IMR-90 (cell line): ENCODE measurements around the gene GIT1. TPM values are rescaled to one million over a fixed set of nuclear protein-coding genes. Genes with fewer than 3 reads are reported as not detected.
A peak's percentile ranks its signal among the peaks of the same experiment; 100 is the strongest.

Experiments
- ATAC-seq: fragments of 200-7000 bp; cut with Tn5 transposase; 2 replicates; pipeline ENCODE4 v1.9.1; 2020; ENCODE audit warnings: low read depth, mild to moderate bottlenecking, moderate library complexity
- BruUV-seq: library from RNA; stranded (reverse); fragments of 400-500 nt; replicated peaks from 2 replicates; lab custom pipeline; 2021; lab: Mats Ljungman, UMichigan
- CTCF ChIA-PET: fragments of 300-600 bp; formaldehyde crosslinking; extraction: SDS; loops from one replicate; lab custom pipeline; 2021; ENCODE audit warnings: antibody characterized with exemption; lab: Yijun Ruan, JAX
- POLR2A ChIA-PET: fragments of 300-600 bp; sonication (Branson Sonifier 250); formaldehyde crosslinking; loops from one replicate; lab custom pipeline; 2022; ENCODE audit warnings: antibody characterized with exemption; ENCODE audit not compliant: unreplicated experiment; lab: Charles Lee
- DNase-seq: peaks from one replicate; pipeline ENCODE4 v3.0.0; 2013
- H2AFZ ChIP-seq: replicated peaks from 2 replicates; pipeline ENCODE3; 2013; ENCODE audit warnings: low read length, mild to moderate bottlenecking; ENCODE audit not compliant: poor library complexity
- H2AK5ac ChIP-seq: 2 replicates; pipeline ENCODE4 v1.6.1; 2013; ENCODE audit warnings: low read depth, low read length, inconsistent platforms
- H2AK9ac ChIP-seq: replicated peaks from 2 replicates; pipeline ENCODE3; 2013; ENCODE audit warnings: mild to moderate bottlenecking, low read depth, low read length, moderate library complexity; ENCODE audit not compliant: poor library complexity
- H2BK120ac ChIP-seq: 2 replicates; pipeline ENCODE4 v1.6.1; 2013; ENCODE audit warnings: low read depth, low read length, inconsistent platforms
- H2BK15ac ChIP-seq: 3 replicates; pipeline ENCODE4 v1.6.1; 2013; ENCODE audit warnings: low read depth, low read length, inconsistent platforms
- H2BK20ac ChIP-seq: 2 replicates; pipeline ENCODE4 v1.6.1; 2013; ENCODE audit warnings: low read depth, mild to moderate bottlenecking, inconsistent platforms, low read length, moderate library complexity
- H2BK5ac ChIP-seq: 2 replicates; pipeline ENCODE4 v1.6.1; 2013; ENCODE audit warnings: mild to moderate bottlenecking, low read depth, low read length, inconsistent platforms; ENCODE audit not compliant: poor library complexity, severe bottlenecking
- H3K14ac ChIP-seq: replicated peaks from 2 replicates; pipeline ENCODE4 v1.6.1; 2013; ENCODE audit warnings: low read depth, low read length, inconsistent platforms
- H3K18ac ChIP-seq: 2 replicates; pipeline ENCODE4 v1.6.1; 2013; ENCODE audit warnings: low read depth, low read length, control low read depth
- H3K23ac ChIP-seq: 2 replicates; pipeline ENCODE4 v1.6.1; 2013; ENCODE audit warnings: low read depth, low read length, inconsistent platforms
- H3K27ac ChIP-seq: 2 replicates; pipeline ENCODE4 v1.5.1; 2013; ENCODE audit warnings: mild to moderate bottlenecking, control low read depth, low read length; ENCODE audit not compliant: insufficient read depth
- H3K27me3 ChIP-seq: 2 replicates; pipeline ENCODE4 v1.6.1; 2013; ENCODE audit warnings: low read length; ENCODE audit not compliant: control insufficient read depth, insufficient read depth
- H3K36me3 ChIP-seq: 2 replicates; pipeline ENCODE4 v1.6.1; 2013; ENCODE audit warnings: low read length, mixed read lengths; ENCODE audit not compliant: control insufficient read depth, insufficient read depth
- H3K4ac ChIP-seq: 2 replicates; pipeline ENCODE4 v1.6.1; 2013; ENCODE audit warnings: low read depth, low read length, inconsistent platforms
- H3K4me1 ChIP-seq: 2 replicates; pipeline ENCODE4 v1.6.1; 2013; ENCODE audit warnings: low read length, mixed read lengths; ENCODE audit not compliant: control insufficient read depth, insufficient read depth
- H3K4me2 ChIP-seq: 2 replicates; pipeline ENCODE4 v1.6.1; 2013; ENCODE audit warnings: low read depth, mild to moderate bottlenecking, control low read depth, low read length, moderate library complexity
- H3K4me3 ChIP-seq: 2 replicates; pipeline ENCODE4 v1.5.1; 2013; ENCODE audit warnings: low read depth, mild to moderate bottlenecking, control low read depth, low read length, moderate library complexity; ENCODE audit not compliant: insufficient read depth
- H3K56ac ChIP-seq: 2 replicates; pipeline ENCODE4 v1.6.1; 2013; ENCODE audit warnings: low read length, inconsistent platforms; ENCODE audit not compliant: insufficient read depth; ENCODE audit errors: extremely low read depth
- H3K79me1 ChIP-seq, 2 experiments: 2 replicates each; pipeline ENCODE4 v1.6.1; 2013; ENCODE audit warnings: low read length in 2 of 2, inconsistent platforms in 1 of 2, low read depth in 1 of 2
- H3K9ac ChIP-seq: 2 replicates; pipeline ENCODE4 v1.6.1; 2013; ENCODE audit warnings: low read depth, low read length, control low read depth
- H3K9me1 ChIP-seq: 2 replicates; pipeline ENCODE4 v1.6.1; 2013; ENCODE audit warnings: low read length, inconsistent platforms; ENCODE audit not compliant: insufficient read depth
- H3K9me3 ChIP-seq: 2 replicates; pipeline ENCODE4 v1.6.1; 2013; ENCODE audit warnings: low read length; ENCODE audit not compliant: control insufficient read depth, insufficient read depth
- H4K20me1 ChIP-seq: 2 replicates; pipeline ENCODE4 v1.6.1; 2013; ENCODE audit warnings: low read length, inconsistent platforms; ENCODE audit not compliant: insufficient read depth
- H4K5ac ChIP-seq: 2 replicates; pipeline ENCODE4 v1.6.1; 2013; ENCODE audit warnings: mild to moderate bottlenecking, low read depth, low read length, control low read depth
- H4K8ac ChIP-seq, 2 experiments: 2 replicates each; pipeline ENCODE4 v1.6.1; 2013; ENCODE audit warnings: low read depth in 2 of 2, low read length in 2 of 2, control low read depth in 1 of 2, inconsistent platforms in 1 of 2
- H4K91ac ChIP-seq: 2 replicates; pipeline ENCODE4 v1.6.1; 2013; ENCODE audit warnings: low read depth, low read length, inconsistent platforms; ENCODE audit not compliant: insufficient read depth
- CEBPB ChIP-seq: IDR thresholded peaks from 2 replicates; pipeline ENCODE4 v1.6.1; 2012; ENCODE audit warnings: low read depth, low read length, improper control_type of control experiment
- FOS ChIP-seq: fragments of 150-350 bp; IDR thresholded peaks from 2 replicates; pipeline ENCODE4 v1.6.1; 2016; ENCODE audit warnings: low read depth, low read length
- MAFK ChIP-seq: IDR thresholded peaks from 2 replicates; pipeline ENCODE4 v1.6.1; 2012; ENCODE audit warnings: low read depth, low read length, improper control_type of control experiment
- MAZ ChIP-seq: IDR thresholded peaks from 2 replicates; pipeline ENCODE4 v1.6.1; 2012; ENCODE audit warnings: low read depth, mild to moderate bottlenecking, low read length, improper control_type of control experiment, moderate library complexity, borderline replicate concordance
- MXI1 ChIP-seq: IDR thresholded peaks from 2 replicates; pipeline ENCODE4 v1.6.1; 2012; ENCODE audit warnings: low read depth, mild to moderate bottlenecking, low read length, moderate library complexity, borderline replicate concordance
- NFE2L2 ChIP-seq: fragments of 150-350 bp; IDR thresholded peaks from 2 replicates; pipeline ENCODE4 v1.6.1; 2016; ENCODE audit warnings: low read depth, mild to moderate bottlenecking, low read length
- POLR2A ChIP-seq: IDR thresholded peaks from 2 replicates; pipeline ENCODE4 v1.6.1; 2012; ENCODE audit warnings: mild to moderate bottlenecking, low read depth, low read length
- RAD21 ChIP-seq: IDR thresholded peaks from 2 replicates; pipeline ENCODE4 v1.6.1; 2012; ENCODE audit warnings: low read length, improper control_type of control experiment
- RCOR1 ChIP-seq: IDR thresholded peaks from 2 replicates; pipeline ENCODE4 v1.6.1; 2012; ENCODE audit warnings: mild to moderate bottlenecking, low read length, improper control_type of control experiment; ENCODE audit not compliant: insufficient replicate concordance
- RFX5 ChIP-seq: IDR thresholded peaks from 2 replicates; pipeline ENCODE4 v1.8.0; 2012; ENCODE audit warnings: low read depth, mild to moderate bottlenecking, low read length, moderate library complexity
- SMC3 ChIP-seq: fragments of 150-350 bp; IDR thresholded peaks from 2 replicates; pipeline ENCODE4 v1.6.1; 2016; ENCODE audit warnings: low read depth, mild to moderate bottlenecking, antibody characterized with exemption, low read length, moderate library complexity
- whole genome bisulfite sequencing, 2 experiments: methylation state at CpG; one replicate each; pipeline versions ENCODE4 v1.1.5 to v1.1.7; 2013; ENCODE audit warnings: missing lambda C conversion rate in 2 of 2; ENCODE audit not compliant: insufficient read length in 1 of 2; ENCODE audit errors: extremely low coverage in 2 of 2; 5-methylcytosine and 5-hydroxymethylcytosine counted together
- dilution Hi-C: fragments of 300-500 bp; cut with HindIII; formaldehyde crosslinking; loops from one replicate; pipeline ENCODE4 v1.14.3; 2018; ENCODE audit warnings: low sequenced_read_pairs; ENCODE audit not compliant: unreplicated experiment
- in situ Hi-C: fragments of 300-500 bp; cut with MboI; formaldehyde crosslinking; loops from 3 replicates; pipeline ENCODE4 v1.14.3; 2019; ENCODE audit warnings: low sequenced_read_pairs, inconsistent platforms, mixed read lengths
- intact Hi-C: fragments of 100-400 bp; cut with micrococcal nuclease; formaldehyde crosslinking; loops from 2 replicates; pipeline ENCODE4 v1.10.0; 2022
- polyA plus RNA-seq, 3 experiments: library from polyadenylated mRNA; depleted of rRNA; stranded (reverse); fragments of >200 nt; gene quantifications; 2 replicates each; pipeline ENCODE4 v1.2.3, GENCODE V29; 2012; ENCODE audit warnings: low replicate concordance in 1 of 3
- total RNA-seq: library from RNA; depleted of rRNA; stranded (reverse); fragments of >200 nt; gene quantifications from 2 replicates; pipeline ENCODE4 v1.2.3, GENCODE V29; 2012
- TF ChIP-seq, protein P1 (sequence below): conservative IDR thresholded peaks from 2 replicates; pipeline ENCODE4 v1.5.1; 2012; ENCODE audit warnings: mild to moderate bottlenecking, low read depth, low read length, improper control_type of control experiment
- TF ChIP-seq, protein P2 (sequence below): fragments of 150-350 bp; IDR thresholded peaks from 2 replicates; pipeline ENCODE4 v1.6.1; 2017; ENCODE audit warnings: mild to moderate bottlenecking, antibody characterized with exemption, low read length, low read depth

Gene GIT1
- total and polyA plus RNA-seq, 2 of the 4 experiments (the other 2 are of a cell fraction), result 14.2 to 34.2 TPM

DNA sequence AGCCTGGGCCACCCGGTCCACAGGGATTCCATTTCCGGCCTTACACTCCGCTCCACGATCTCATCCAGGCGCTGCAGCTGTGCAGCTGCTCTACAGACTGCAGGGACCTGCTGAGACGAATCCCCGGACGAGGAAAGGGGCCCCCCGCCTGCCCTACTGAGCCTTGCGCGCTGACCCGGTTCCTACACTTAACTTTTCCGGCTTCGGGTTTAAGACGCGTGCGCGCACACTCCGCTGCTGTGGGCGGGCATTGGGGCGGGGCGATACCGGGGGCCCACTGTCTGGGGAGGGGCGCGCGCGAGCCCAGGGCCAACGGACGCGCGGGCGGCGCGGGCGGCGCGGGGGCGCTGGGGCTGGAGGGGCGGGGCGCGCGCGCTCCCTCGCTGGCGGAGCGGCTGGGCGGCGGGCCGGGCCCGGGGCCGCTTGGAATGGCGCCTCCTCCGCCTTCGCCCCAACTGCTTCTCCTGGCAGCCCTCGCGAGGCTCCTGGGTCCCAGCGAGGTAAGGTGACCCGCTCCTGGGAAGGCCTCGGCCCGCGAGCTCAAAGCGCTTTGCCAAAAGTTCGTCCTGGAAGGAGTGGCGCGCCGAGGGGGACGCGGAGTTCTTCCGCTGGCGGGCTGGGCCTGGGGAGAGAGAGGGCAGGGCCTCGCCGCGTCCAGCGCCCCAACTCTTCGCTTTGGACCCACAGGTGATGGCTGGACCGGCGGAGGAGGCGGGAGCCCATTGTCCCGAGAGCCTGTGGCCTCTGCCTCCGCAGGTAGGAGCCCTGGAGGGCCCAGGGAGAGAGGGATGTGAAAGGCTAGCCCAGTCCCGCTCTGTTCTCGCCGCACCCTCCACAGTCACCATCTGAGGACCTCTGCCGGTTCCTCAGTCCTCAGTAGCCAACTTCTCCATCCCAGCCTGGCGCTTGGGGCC, 20.9 kb downstream of the GIT1 start, which contains the start of gene TP53I13:
Gene TP53I13 (plus strand): TSS at position 371 of the 914 bp plus-strand sequence. CDS start 58 bp downstream, at position 429.
- peak within 1 kb of the TSS; percentile 69 for H3K4ac ChIP-seq
- peak within 1 kb of the TSS; percentile 96 for H2AFZ ChIP-seq
- H3K23ac ChIP-seq, result peak within 1 kb of the TSS; percentile 79
- H3K4me3 ChIP-seq, result peak within 1 kb of the TSS; percentile 97
- no peak within 1 kb of the TSS for H2BK20ac ChIP-seq
- H3K9me3 ChIP-seq, result no peaks in the 10 kb centered on the region
- peak within 1 kb of the TSS; percentile 24; the same call in 1 of the 2 replicates for H3K18ac ChIP-seq
- ChIA-PET CTCF (interaction anchor here (0.6 to 1.4 kb wide), 4 partner anchors 14 to 817 kb away, joined by 3 to 4 read pairs (median 4); no protein-coding TSS in a partner anchor), POLR2A (no interaction called here)
- 3% methylated on average over 20 of the region's 85 CpGs; no CpG with 5 or more reads in 1 of the 2 experiments for WGBS, 2 experiments
- H2BK15ac ChIP-seq, result no peak within 1 kb of the TSS
- peaks cover 5 to 44% of the 10 kb centered on the region in 2 experiments for H3K79me1 ChIP-seq
- peaks cover 2% of the 10 kb centered on the region; the same call in 1 of the 2 replicates for H3K9me1 ChIP-seq
- peaks cover 11% of the 10 kb centered on the region for H3K4me1 ChIP-seq
- peak within 1 kb of the TSS; percentile 84 for H4K91ac ChIP-seq
- H3K14ac ChIP-seq, result peak within 1 kb of the TSS; percentile 92
- H3K27ac ChIP-seq, result peak within 1 kb of the TSS; percentile 88
- H2AK5ac ChIP-seq, result peak within 1 kb of the TSS; percentile 60
- peak within 1 kb of the TSS; percentile 58; the same call in 1 of the 2 replicates for H4K5ac ChIP-seq
- H4K20me1 ChIP-seq, result no peaks in the 10 kb centered on the region
- dilution Hi-C loops, result no loop called here
- intact Hi-C loops, result loop anchor here (1.0 to 10.0 kb wide), 2 partner anchors 199 to 424 kb away; no protein-coding TSS in a partner anchor
- H2BK120ac ChIP-seq, result peak within 1 kb of the TSS; percentile 28; the same call in 1 of the 2 replicates
- H3K4me2 ChIP-seq, result peak within 1 kb of the TSS; percentile 93
- no peaks in the 10 kb centered on the region for H3K27me3 ChIP-seq
- peak within 1 kb of the TSS; percentile 97 for H2AK9ac ChIP-seq
- peak within 1 kb of the TSS; percentile 52; the same call in 1 of the 2 replicates for H3K56ac ChIP-seq
- BruUV-seq, result no TSS peak
- H3K36me3 ChIP-seq, result peaks cover 12% of the 10 kb centered on the region; the same call in 1 of the 2 replicates
- peak within 1 kb of the TSS; percentile 80 to 89 for H4K8ac ChIP-seq
- DNase-seq (peak; percentile 68), ATAC-seq (peak; percentile 71)
- peak within 1 kb of the TSS; percentile 87 for H3K9ac ChIP-seq
- H2BK5ac ChIP-seq, result peak within 1 kb of the TSS; percentile 78
- in situ Hi-C loops, result no loop called here
- TF ChIP-seq RCOR1, result no peak
- TF ChIP-seq POLR2A, result 0 out of 2 replicates have a peak, but pooled peaks have one; percentile 30
- TF ChIP-seq RAD21, result no peak
- no peak for TF ChIP-seq NFE2L2
- TF ChIP-seq, protein P1, sequence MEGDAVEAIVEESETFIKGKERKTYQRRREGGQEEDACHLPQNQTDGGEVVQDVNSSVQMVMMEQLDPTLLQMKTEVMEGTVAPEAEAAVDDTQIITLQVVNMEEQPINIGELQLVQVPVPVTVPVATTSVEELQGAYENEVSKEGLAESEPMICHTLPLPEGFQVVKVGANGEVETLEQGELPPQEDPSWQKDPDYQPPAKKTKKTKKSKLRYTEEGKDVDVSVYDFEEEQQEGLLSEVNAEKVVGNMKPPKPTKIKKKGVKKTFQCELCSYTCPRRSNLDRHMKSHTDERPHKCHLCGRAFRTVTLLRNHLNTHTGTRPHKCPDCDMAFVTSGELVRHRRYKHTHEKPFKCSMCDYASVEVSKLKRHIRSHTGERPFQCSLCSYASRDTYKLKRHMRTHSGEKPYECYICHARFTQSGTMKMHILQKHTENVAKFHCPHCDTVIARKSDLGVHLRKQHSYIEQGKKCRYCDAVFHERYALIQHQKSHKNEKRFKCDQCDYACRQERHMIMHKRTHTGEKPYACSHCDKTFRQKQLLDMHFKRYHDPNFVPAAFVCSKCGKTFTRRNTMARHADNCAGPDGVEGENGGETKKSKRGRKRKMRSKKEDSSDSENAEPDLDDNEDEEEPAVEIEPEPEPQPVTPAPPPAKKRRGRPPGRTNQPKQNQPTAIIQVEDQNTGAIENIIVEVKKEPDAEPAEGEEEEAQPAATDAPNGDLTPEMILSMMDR, result no peak
- TF ChIP-seq MAFK, result no peak
- no peak for TF ChIP-seq FOS
- TF ChIP-seq, protein P2, sequence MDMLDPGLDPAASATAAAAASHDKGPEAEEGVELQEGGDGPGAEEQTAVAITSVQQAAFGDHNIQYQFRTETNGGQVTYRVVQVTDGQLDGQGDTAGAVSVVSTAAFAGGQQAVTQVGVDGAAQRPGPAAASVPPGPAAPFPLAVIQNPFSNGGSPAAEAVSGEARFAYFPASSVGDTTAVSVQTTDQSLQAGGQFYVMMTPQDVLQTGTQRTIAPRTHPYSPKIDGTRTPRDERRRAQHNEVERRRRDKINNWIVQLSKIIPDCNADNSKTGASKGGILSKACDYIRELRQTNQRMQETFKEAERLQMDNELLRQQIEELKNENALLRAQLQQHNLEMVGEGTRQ, result no peak
- no peak for TF ChIP-seq RFX5
- TF ChIP-seq CEBPB, result no peak
- TF ChIP-seq MXI1, result no peak
- no peak for TF ChIP-seq SMC3
- peak; percentile 65; the same call in 1 of the 2 replicates for TF ChIP-seq MAZ
